ENCODE data around the gene BTNL2.

Gene BTNL2

DNA sequence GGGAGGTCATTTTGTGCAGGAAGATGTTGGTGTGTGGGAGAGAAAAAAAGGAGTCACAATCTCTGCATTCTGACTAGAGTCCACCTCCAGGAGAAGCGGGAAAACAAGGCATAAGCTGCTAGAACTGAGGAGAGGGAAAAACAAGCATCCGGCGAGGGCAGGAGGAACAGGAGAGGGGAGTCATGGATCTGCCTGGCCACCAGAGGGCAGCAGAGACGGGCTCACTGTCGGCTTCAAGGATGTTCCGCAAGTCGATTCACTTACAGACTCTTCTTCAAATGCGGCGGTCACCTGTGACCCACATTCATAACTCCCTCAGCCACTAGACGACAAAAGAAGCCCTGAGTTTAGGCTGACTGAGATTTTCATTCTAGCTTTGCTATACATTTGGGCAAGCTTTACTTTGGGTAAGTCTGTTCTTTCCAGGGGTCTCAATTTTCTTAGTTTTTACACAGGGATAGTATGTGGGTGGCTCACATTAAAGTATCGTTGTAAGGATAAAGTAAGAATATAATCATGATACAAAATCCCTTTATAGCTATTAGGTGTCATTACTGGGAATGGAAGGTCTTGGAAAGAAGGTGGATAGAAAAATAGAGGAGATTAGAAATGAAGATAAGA is 6.6 kb upstream of the BTNL2 start:
- peak; percentile 69 for DNase-seq

DNA sequence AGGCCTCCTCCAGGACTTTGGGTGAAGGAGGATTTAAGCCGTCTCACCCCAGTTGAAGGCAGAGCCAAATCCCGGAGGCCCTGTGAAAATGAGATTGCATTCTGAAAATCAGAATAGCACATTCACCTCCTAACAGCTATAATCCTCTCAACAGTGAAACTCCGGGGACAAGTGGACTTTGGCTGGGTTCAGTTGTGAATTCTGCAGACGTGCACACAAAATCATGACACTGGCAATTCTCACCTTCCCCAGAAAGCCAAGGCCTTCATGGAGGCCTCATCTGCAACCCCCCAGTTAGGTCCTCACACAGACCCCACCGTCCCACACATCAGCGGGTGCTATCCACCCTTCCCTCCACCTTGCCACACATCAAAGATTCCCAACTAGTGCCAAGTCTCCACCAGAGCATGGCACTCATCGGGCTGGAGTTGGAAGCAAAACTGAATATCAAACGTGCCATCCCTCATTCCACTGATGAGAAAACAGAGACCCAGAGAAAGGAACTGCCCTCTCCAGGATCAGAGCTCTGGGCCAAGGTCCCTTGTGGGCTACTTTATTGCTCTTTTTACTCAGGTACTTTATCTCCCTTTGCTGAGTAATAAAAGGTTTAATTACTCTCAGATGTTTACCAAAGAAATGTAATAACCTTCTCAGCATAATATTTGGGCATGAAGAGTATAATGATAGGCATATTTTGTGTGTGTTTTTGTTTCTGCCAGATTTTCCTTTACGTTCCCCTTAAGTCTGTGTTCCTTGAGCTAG is 4.8 kb upstream of the BTNL2 start:
- no peak for DNase-seq

DNA sequence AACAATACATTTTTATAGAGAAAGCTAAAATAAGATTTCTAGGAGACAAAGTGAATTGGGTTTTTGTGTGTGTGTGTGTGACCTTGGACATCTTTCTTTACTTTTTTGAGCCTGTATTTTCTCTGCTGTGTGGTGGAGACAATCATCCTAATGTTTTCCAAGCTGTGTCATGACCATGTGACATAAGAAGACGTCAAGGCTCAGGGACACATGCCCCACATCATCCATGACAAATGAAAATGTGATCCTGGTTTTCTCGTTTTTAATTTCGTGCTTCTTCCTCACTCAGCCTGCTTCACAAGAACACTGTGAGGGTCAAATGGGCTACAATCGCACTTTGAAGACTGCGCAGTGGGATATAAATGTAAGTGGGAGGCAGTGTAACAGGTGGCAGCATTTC is 3.9 kb upstream of the BTNL2 start:
- no peak for DNase-seq

- DNase-seq, result no peak
These were observed 784 bp downstream of the BTNL2 start for GRCh38 chr6:32406197-32406596.

GRCh38 chr6:32405656-32406055 is 1.3 kb downstream of the BTNL2 start:
- DNase-seq, result no peak

DNA sequence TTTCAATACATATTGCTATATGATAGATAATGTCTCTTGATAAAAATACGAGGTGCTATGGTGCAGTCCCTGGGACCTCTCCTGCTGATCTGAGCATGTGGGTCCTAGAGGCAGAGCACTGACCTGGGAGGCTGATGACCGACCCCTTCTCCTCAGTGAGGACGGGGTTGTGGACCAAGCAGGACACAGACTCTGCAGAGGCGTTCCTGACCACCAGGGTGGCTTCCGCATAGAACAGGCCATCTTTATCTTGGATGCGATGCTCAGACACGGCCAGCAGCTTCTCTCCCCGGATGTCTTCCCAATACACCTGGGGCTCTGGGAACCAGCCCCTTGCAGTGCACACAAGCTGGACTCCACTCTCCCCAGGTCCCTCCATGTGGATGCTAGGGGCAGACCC is 4.2 kb downstream of the BTNL2 start:
- no peak for DNase-seq

DNA sequence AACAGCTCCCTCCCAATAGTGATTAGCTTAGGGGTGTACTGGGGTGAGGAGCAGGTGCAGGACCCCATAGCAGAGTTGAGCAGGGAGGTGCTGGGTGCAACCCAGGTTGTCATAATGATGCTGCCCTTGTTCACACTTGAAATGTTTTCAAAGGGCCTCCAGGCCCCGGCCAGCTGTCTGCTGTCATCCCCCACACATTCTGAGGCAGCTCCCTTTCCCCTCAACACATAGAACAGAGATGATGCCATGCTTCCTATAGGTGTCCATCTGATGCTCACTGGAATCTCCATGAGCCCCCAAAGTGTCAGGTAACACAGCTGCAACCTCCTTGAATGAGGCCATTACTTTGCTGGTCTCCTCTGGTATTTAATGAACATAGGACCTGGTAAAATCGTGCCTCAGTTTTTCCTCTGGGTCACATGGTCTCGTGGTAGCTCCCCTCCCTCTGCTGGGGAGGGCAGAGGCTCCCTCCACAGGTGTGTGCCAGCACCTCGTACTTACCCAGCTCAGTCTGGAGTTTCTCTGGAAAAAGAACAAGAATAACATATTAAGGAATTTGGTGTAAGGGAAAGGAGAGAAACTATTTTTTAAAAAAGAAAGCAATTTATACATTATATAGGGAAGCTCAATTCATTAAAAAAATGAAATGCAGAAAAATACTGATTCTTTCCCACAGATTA is 5.6 kb downstream of the BTNL2 start:
- no peak for DNase-seq

GRCh38 chr6:32397252-32397920 is 9.6 kb downstream of the BTNL2 start:
- no peak for DNase-seq

DNA sequence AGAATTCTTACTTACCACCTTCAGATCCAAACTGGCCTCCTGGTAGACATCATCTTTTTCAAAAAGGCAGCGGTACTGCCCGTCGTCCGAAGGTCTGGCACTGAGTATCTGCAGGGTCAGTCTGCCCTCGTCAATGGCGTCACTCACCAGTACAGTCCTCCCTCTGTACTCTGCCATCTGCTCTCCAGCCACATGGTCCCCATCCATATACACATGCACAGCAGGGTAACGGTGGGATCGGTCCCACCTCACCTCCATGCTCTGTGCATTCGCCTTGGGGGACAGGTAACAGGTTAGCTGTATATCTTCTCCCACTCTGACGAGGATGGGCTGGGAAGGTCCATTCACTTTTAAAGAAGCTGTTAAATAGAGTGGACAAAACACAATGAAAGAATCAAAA is 11.0 kb downstream of the BTNL2 start:
- DNase-seq, result no peak

DNA sequence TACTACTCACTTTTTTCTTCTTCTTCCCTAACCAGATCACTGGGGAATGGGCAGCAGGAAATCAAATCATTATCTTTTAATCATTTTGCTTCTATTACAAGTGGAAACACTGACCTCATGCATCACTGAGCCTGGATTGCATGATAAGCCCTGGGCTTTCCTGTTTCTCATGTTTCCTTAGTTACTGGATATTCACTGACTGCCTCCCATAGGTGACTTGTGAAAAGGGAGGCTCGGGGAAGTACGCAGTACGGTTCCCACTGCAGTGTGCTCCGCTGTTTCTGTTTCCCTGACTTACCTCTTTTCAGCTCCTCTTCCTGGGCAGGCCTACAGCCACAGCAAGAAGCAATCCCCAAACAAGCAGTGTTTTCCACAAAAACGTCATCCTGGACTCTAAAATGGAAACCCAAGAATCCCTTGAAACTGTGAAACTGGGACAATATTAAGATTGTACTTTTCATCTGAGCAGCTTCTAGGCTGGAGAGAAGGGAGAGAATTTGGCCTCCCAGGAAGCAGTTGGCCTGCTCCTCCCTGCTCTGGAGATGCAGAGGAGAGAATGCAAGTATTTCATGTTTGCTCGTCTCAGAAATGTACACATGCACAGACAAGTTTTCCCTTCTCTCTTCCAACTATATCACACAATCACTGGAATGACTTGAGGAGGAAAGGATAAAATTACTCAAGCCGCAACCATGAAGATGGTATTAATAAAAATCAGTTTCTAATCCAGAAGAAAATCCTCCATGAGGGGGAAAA is 13.1 kb downstream of the BTNL2 start:
- DNase-seq, result no peak

DNA sequence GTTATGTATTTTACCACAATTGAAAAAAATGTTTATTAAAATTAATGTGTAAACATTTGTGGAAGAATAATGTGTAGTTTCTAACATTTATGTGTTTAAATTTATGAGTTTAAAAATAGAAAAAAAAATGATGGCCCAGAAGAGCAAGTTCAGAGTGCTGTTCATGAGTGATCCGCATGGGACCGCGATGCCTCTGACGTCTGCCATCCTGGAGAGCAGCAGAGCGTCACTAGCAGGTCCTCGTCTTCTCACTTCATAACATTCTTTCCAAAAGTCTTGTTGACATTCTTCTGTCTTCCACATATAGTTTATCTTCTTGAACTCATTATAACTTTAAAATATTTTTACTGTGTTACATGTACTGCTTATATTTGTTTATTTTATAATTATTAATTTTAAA is 15.5 kb downstream of the BTNL2 start:
- no peak for DNase-seq

- no peak for DNase-seq
These were observed 19.2 kb downstream of the BTNL2 start for GRCh38 chr6:32387589-32388340.

GRCh38 chr6:32386040-32386439 is 20.9 kb downstream of the BTNL2 start:
- no peak for DNase-seq

- no peak for DNase-seq
These were observed 24.1 kb downstream of the BTNL2 start for GRCh38 chr6:32382757-32383420.

DNA sequence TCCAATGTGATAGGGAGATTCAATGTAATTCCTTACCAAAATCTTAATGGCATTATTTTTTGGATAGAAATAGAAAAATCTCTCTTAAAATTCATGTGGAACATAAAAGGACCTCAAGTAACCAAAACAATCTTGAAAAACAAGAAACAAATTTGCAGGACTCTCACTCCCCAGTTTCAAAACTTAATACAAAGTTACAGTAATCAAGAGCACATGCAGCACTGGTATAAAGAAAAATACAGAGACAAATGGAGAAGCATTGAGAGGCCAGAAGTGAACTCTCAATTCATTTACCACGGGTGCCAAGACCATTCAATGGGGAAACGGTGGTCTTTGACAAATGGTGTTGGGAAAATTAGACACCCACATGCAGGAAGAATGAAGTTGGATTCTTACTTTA is 27.4 kb downstream of the BTNL2 start:
- DNase-seq, result no peak

GRCh38 chr6:32375739-32376529 is 31.0 kb downstream of the BTNL2 start:
- DNase-seq, result no peak

GRCh38 chr6:32371803-32372202 is 35.2 kb downstream of the BTNL2 start, which contains the start of gene TSBP1:
TSS of gene TSBP1 (minus strand) at chr6:32371903. CDS start at chr6:32371706, 197 bp downstream.
- DNase-seq, result no peak

DNA sequence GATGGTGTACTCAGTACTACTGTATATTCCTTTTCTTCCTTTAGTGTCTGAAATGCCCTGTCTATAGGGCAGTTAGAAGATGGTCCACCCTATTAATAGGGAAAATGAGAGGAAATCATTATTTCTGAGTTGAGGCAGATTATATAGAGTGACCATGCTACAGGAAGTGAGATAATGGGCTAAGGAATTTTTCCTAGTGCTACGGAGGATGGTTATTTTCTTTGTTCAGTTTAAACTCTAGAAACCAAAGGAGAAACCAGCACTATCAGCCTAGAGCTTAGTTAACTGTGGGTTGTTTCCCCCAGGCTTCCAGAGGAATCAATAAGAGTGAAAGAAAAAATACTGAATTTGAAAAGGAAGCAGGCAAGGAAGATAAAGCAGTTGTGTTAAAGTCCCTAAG is 35.8 kb downstream of the BTNL2 start:
- no peak for DNase-seq

GRCh38 chr6:32370505-32370904 is 36.5 kb downstream of the BTNL2 start:
- no peak for DNase-seq

DNA sequence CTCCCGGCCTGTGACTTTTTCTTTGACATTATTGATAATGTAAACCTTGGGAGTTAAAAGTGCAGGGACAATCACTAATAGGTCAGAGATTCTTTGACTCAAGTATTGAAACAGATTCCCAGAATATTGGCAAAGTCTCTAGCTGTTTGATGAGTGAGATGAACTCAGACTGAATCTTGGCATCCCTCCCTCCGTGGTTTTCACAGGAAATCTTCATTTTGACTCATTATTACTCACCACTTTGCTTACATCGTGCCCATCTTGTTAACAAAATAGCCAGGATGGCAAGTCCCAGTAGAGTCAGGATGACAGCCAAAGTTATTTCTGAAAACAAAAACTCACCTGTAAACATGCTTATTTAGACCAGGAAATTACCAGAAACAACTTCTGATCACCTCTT is 37.3 kb downstream of the BTNL2 start:
- no peak for DNase-seq

GRCh38 chr6:32367644-32368043 is 39.3 kb downstream of the BTNL2 start:
- no peak for DNase-seq

Measured in NCI-H1105 treated with DMSO at 0.1 percent for 48 hours (cell line).